Kidney (tissue), 14 donors: ENCODE data around the gene HPSE2. TPM values are rescaled to one million over a fixed set of nuclear protein-coding genes. Genes with fewer than 3 reads are reported as not detected.
A peak's percentile ranks its signal among the peaks of the same experiment; 100 is the strongest.

Experiments used
- DNase-seq, 5 donors: peaks; one replicate each; pipeline ENCODE4 v3.0.0-alpha.2; 2013 to 2020
- FAIRE-seq: peaks from 2 replicates; lab custom pipeline; 2012; peaks lifted over from hg19 to GRCh38; lab: Jason Lieb, UNC
- H3K27ac ChIP-seq, 2 donors: one replicate each; pipeline ENCODE4 v1.7.0; 2013; ENCODE audit warnings: low read depth in 2 of 2, low read length in 2 of 2, inconsistent platforms in 1 of 2
- H3K27me3 ChIP-seq: one replicate; pipeline ENCODE4 v1.7.1; 2013; ENCODE audit warnings: low read length, inconsistent platforms; ENCODE audit not compliant: control insufficient read depth, insufficient read depth
- H3K36me3 ChIP-seq, 3 donors: one replicate each; pipeline versions ENCODE4 v1.7.0 to v1.7.1; 2013; ENCODE audit warnings: low read length in 3 of 3, control low read depth in 1 of 3, inconsistent platforms in 1 of 3; ENCODE audit not compliant: insufficient read depth in 3 of 3, control insufficient read depth in 2 of 3
- H3K4me1 ChIP-seq, 3 donors: one replicate each; pipeline versions ENCODE4 v1.7.0 to v1.7.1; 2013; ENCODE audit warnings: low read length in 3 of 3, inconsistent platforms in 1 of 3, low read depth in 1 of 3; ENCODE audit not compliant: control insufficient read depth in 2 of 3, insufficient read depth in 2 of 3
- H3K4me3 ChIP-seq, 3 donors: one replicate each; pipeline versions ENCODE4 v1.7.0 to v1.8.1; 2013; ENCODE audit warnings: low read length in 3 of 3, control low read depth in 1 of 3, inconsistent platforms in 1 of 3
- H3K9ac ChIP-seq, 3 donors: one replicate each; pipeline versions ENCODE4 v1.7.0 to v1.7.1; 2013; ENCODE audit warnings: low read length in 3 of 3, control low read depth in 1 of 3, inconsistent platforms in 1 of 3
- H3K9me3 ChIP-seq, 3 donors: one replicate each; pipeline versions ENCODE4 v1.7.0 to v1.7.1; 2013; ENCODE audit warnings: low read length in 3 of 3, control low read depth in 1 of 3, inconsistent platforms in 1 of 3; ENCODE audit not compliant: control insufficient read depth in 2 of 3, insufficient read depth in 1 of 3
- intact Hi-C: fragments of 100-400 bp; cut with DNase I; formaldehyde crosslinking; loops from one replicate; pipeline ENCODE4 v1.11.1; 2022
- polyA plus RNA-seq: library from polyadenylated mRNA; stranded (reverse); fragments of 350-450 nt; fragmentation: Illumina TruSeq; extraction: RNeasy Lipid Tissue Mini Kit (QIAGEN cat#74804); gene quantifications from one replicate; pipeline ENCODE4 v1.2.3, GENCODE V29; 2014; ENCODE audit warnings: low read depth, low replicate concordance; ENCODE audit not compliant: insufficient read depth
- total RNA-seq: library from RNA; stranded (reverse); fragmentation: NEBNext Ultra II Directional; extraction: Animal tissue kit (Norgen Biotek cat#: 25700); gene quantifications from one replicate; pipeline ENCODE4 v1.2.1, GENCODE V29; 2021
- TF ChIP-seq, protein P1 (sequence below): IDR thresholded peaks from 3 replicates; pipeline ENCODE4 v1.5.1; 2012; ENCODE audit warnings: mild to moderate bottlenecking, moderate library complexity, borderline replicate concordance; ENCODE audit not compliant: insufficient read depth; ENCODE audit errors: extremely low read depth
- donor health status: control.
- donor health status: control.
- donor health status: control.
- donor health status: control.
- donor health status: control.
- donor health status: DM: yes; HTN: yes; CAD: no.
- donor health status: Normal renal cell carcinoma (clear cell type).

Gene HPSE2
- total and polyA plus RNA-seq, 2 donors from 2014 or later = 1.4 to 3.0 TPM

GRCh38 chr10:98673171-98673782, 562.4 kb downstream of the HPSE2 start:
- intact Hi-C loops = no loop called here
- Histone ChIP-seq H3K9me3 (no peaks in the 10 kb centered on the region), H3K9ac (no peak overlapping the region), H3K36me3 (no peaks in the 10 kb centered on the region), H3K27me3 (no peaks in the 10 kb centered on the region), H3K27ac (no peak overlapping the region), H3K4me1 (no peaks in the 10 kb centered on the region), H3K4me3 (no peak overlapping the region)
- no peak for FAIRE-seq
- TF ChIP-seq, protein P1, sequence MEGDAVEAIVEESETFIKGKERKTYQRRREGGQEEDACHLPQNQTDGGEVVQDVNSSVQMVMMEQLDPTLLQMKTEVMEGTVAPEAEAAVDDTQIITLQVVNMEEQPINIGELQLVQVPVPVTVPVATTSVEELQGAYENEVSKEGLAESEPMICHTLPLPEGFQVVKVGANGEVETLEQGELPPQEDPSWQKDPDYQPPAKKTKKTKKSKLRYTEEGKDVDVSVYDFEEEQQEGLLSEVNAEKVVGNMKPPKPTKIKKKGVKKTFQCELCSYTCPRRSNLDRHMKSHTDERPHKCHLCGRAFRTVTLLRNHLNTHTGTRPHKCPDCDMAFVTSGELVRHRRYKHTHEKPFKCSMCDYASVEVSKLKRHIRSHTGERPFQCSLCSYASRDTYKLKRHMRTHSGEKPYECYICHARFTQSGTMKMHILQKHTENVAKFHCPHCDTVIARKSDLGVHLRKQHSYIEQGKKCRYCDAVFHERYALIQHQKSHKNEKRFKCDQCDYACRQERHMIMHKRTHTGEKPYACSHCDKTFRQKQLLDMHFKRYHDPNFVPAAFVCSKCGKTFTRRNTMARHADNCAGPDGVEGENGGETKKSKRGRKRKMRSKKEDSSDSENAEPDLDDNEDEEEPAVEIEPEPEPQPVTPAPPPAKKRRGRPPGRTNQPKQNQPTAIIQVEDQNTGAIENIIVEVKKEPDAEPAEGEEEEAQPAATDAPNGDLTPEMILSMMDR = no peak
- peak in 3 of 5 donors; percentile 61 to 80 (median 74) for DNase-seq

DNA sequence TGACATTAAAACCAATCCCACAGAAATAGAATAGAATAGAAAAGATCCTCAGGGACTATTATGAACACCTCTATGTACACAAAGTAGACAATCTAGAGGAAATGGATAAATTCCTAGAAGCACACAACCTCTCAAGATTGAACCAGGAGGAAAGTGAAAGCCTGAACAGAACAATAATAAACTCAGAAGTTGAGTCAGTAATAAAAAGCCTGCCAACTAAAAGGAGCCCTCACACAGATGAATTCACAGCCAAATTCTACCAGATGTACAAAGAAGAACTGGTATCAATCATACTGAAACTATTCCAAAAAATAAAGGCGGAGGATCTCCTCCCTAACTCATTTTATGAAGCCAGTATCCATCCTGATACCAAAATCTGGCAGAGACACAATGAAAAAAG, 568.6 kb downstream of the HPSE2 start:
- H3K4me3 ChIP-seq = no peak overlapping the region
- no peaks in the 10 kb centered on the region for H3K4me1 ChIP-seq
- DNase-seq (no peak), FAIRE-seq (no peak)
- TF ChIP-seq, protein P1 = no peak
- H3K9ac ChIP-seq = no peak overlapping the region
- H3K27me3 ChIP-seq = no peaks in the 10 kb centered on the region
- intact Hi-C loops = no loop called here
- no peaks in the 10 kb centered on the region for H3K36me3 ChIP-seq
- H3K9me3 ChIP-seq = peaks cover 0 to 15% (median 0%) of the 10 kb centered on the region in 3 donors
- H3K27ac ChIP-seq = no peak overlapping the region

DNA sequence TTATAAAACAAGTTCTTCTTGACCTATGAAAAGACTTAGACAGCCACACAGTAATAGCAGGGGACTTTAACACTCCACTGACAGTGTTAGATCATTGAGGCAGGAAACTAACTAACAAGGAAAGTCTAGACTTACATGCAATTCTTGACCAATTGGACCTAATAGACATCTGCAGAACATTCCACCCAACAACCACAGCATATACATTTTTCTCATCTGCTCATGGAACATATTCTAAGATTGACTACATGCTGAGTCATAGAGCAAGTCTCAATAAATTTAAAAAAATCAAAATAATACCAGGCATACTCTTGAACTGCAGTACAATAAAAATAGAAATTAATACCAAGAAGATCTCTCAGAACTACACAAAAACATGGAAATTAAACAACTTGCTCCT, 569.4 kb downstream of the HPSE2 start:
- no peak for FAIRE-seq
- TF ChIP-seq, protein P1 = no peak

More for the DNA sequence above, 569.4 kb downstream of the HPSE2 start:
- H3K27ac ChIP-seq = no peak overlapping the region
- intact Hi-C loops = no loop called here
- no peak for DNase-seq
- peaks cover 0 to 15% (median 0%) of the 10 kb centered on the region in 3 donors for H3K9me3 ChIP-seq
- no peaks in the 10 kb centered on the region for H3K27me3 ChIP-seq
- H3K9ac ChIP-seq = no peak overlapping the region
- H3K36me3 ChIP-seq = no peaks in the 10 kb centered on the region
- no peaks in the 10 kb centered on the region for H3K4me1 ChIP-seq
- no peak overlapping the region for H3K4me3 ChIP-seq
